AG10803 (cell line): Measurements from ENCODE around the gene FOXP1.

ENCODE experiments used
- DNase-seq: peaks from one replicate; pipeline ENCODE4 v3.0.0; 2010; ENCODE audit warnings: low read depth
- H3K4me3 ChIP-seq: 2 replicates; pipeline ENCODE4 v1.5.1; 2011; ENCODE audit warnings: mild to moderate bottlenecking, low read length, control low read depth
- TF ChIP-seq, protein P1 (sequence below): conservative IDR thresholded peaks from 2 replicates; pipeline ENCODE4 v1.5.1; 2011; ENCODE audit warnings: mild to moderate bottlenecking, low read length, control low read depth, inconsistent platforms

The FOXP1 gene

DNA sequence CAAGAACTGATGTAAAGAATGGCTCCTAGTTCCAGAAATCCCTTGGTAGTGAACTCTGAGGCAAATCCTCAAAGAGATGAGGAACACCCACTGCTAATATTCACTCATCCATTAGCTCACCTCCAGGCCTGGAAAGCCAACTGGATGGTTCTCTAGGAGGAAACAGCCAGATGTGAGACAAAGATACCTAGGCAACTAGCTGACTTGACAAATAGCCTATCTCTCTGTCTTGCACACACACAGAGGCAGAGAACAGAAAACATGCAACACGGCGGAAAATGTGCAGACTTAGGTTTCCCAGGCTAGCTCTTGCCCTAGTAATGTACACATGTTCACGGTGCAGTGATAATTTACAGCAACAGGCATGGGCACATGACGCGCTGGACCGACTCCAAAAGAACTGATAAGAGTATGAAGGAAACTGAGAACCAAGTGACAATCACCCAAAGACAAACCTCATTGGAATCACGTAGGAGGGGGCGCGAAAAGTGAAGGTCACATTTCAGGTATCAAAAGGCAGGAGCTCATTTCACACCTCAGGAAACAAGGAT lies 318.1 kb downstream of the FOXP1 start:
- TF ChIP-seq, protein P1, sequence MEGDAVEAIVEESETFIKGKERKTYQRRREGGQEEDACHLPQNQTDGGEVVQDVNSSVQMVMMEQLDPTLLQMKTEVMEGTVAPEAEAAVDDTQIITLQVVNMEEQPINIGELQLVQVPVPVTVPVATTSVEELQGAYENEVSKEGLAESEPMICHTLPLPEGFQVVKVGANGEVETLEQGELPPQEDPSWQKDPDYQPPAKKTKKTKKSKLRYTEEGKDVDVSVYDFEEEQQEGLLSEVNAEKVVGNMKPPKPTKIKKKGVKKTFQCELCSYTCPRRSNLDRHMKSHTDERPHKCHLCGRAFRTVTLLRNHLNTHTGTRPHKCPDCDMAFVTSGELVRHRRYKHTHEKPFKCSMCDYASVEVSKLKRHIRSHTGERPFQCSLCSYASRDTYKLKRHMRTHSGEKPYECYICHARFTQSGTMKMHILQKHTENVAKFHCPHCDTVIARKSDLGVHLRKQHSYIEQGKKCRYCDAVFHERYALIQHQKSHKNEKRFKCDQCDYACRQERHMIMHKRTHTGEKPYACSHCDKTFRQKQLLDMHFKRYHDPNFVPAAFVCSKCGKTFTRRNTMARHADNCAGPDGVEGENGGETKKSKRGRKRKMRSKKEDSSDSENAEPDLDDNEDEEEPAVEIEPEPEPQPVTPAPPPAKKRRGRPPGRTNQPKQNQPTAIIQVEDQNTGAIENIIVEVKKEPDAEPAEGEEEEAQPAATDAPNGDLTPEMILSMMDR = no peak
- no peak for DNase-seq
- H3K4me3 ChIP-seq = no peak overlapping the region

DNA sequence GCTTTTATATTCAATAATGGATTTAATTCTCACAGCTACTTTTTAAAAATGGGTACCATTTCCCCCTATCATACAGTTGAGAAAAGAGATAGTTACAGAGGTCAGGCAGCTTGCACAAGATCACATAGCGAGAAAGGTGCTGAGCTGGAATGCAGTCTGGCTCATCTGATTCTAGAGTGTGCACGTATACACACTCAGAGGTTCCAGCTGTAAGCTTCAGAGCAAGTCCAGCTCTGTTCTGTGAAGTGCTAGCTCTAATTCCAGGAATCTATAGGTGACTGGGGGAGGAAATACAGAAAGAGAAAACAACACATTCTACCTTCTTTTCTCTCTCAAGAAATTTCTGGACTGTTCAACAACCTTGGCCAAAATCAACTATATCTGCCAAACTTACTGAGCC lies 318.7 kb downstream of the FOXP1 start:
- DNase-seq = no peak
- H3K4me3 ChIP-seq = no peak overlapping the region
- TF ChIP-seq, protein P1 = no peak

DNA sequence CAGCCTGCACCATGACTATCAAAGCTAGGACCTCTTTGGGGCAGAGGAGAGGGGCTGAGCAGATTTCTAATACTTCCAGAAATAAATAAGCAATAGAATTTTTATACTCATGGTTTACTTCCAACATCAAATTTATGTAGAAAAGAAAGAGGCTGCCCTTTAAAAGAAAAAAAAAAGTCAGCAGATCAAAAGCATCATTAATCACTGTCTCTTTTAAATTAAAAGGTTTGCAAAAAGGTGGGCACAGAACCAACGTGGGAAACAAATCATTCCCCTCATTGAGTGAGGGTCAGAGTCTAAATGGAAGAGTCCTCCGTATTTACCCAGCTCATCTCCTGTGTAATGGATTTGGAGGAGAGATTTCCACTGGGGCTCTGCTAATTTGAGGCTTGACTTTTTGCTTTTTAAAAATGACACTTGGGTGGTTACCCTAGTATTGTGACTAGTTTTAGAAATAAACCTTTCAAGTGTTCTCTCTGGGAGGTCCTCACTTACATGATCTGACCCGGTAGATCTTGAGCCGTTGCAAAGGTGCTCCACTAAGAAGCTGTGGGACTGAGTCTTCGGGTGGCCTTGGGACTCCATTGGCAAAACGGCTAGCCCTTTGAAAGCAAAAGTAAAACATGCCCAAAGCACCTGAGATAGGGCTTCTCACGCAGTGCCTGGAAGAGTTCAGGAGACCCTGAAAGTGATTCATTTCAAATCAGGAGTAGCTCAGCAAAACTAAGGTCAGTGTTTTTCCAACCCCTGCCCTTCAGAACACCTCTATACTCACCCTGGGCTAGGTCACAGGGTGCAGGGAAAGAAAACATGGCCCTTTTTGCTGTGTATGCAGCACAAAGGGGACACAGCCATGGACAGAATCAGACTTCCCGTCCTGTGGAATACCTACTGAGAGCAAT lies 320.9 kb downstream of the FOXP1 start:
- DNase-seq = no peak
- no peak overlapping the region for H3K4me3 ChIP-seq
- TF ChIP-seq, protein P1 = no peak

DNA sequence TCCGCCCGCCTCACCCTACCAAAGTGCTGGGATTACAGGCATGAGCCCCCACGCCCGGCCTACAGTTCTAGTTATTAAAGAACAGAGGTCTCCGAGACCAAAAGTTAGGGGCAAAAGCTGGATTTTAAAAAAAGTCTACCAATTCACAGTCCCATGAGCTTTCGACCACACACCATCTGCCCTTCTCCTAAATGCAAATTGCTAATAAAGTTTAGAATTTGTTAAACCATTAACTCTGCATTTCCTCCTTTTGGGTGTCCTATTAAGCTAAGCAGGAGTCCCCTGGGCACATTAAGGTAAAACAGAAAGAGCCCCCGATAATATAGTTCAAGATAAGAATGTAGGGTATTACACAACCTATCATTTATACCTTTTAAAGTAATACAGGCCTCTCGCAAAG lies 322.7 kb downstream of the FOXP1 start:
- H3K4me3 ChIP-seq = no peak overlapping the region
- TF ChIP-seq, protein P1 = no peak
- no peak for DNase-seq

DNA sequence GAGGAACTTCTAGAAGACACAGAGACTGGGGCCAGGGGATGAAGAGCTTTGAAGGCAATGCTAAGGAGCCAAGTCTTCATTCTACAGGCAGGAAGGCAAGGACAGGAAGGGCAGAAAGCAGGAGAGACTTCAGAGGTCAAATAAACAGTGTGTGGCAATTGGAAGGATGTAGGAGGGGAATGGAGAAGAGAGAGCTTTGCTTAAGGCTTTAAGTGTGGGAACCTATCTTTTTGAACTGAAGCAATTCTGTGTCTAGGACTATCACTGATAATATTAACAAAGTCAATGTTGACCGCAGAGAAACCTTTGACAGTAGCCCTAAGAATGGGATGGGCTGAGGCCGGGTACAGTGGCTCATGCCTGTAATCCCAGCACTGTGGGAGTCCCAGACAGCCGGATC lies 325.0 kb downstream of the FOXP1 start:
- TF ChIP-seq, protein P1 = no peak
- DNase-seq = peak; percentile 7
- H3K4me3 ChIP-seq = no peak overlapping the region

DNA sequence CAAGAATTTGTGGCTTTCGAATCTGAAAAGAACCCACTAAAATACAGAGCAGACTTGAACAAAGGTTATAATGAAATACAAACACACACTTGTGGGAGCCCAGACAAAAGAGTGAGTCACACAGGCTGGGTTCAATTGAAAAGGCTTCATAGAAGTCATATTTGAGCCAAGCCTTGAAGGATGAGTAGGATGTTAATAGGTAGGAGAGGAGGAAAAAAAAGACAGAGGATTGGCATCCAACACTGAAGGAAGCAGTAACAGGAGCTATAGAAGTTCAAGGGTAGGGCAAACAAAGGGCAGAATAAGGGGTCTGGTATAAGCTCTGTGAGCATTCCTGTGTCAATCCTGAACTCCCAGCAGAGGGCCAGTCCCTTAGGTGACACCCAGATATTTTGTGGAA lies 325.4 kb downstream of the FOXP1 start:
- TF ChIP-seq, protein P1 = no peak
- DNase-seq = peak; percentile 74
- no peak overlapping the region for H3K4me3 ChIP-seq

DNA sequence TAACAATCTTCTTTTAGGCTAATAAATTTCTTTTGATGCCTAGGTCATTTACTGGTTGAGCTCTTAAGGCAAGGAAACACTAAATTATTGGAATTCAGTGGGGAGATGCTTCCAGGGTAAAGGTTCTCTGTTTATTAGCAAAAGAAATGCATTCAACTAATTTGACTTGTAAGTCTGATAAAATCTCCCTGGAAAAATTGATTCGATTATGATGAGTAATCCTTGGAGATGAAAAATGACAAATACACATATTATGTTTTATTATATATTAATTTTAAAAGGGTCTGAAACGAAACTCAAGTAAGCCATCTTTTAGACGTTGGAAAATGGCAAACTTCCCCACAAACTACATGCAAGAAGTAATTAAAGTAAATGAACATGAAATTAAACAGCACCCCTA lies 328.0 kb downstream of the FOXP1 start:
- TF ChIP-seq, protein P1 = no peak
- H3K4me3 ChIP-seq = no peak overlapping the region
- no peak for DNase-seq
